HUES64 (cell line): ENCODE results near the gene CTNNB1.

Experiments
- H3K27ac ChIP-seq: 2 replicates; pipeline ENCODE4 v1.7.0; 2013; ENCODE audit warnings: low read depth, low read length, inconsistent platforms
- H3K27me3 ChIP-seq: 2 replicates; pipeline ENCODE4 v1.6.1; 2013; ENCODE audit warnings: mild to moderate bottlenecking, low read length; ENCODE audit not compliant: insufficient read depth
- H3K36me3 ChIP-seq: 2 replicates; pipeline ENCODE4 v1.6.1; 2013; ENCODE audit warnings: mild to moderate bottlenecking, low read length; ENCODE audit not compliant: insufficient read depth
- H3K4me1 ChIP-seq: 2 replicates; pipeline ENCODE4 v1.6.1; 2013; ENCODE audit warnings: mild to moderate bottlenecking, low read length, moderate library complexity; ENCODE audit not compliant: insufficient read depth
- H3K4me3 ChIP-seq: 2 replicates; pipeline ENCODE4 v1.5.1; 2013; ENCODE audit warnings: mild to moderate bottlenecking, low read length, moderate library complexity
- H3K9ac ChIP-seq: 2 replicates; pipeline ENCODE4 v1.6.1; 2013; ENCODE audit warnings: mild to moderate bottlenecking, low read depth, low read length
- H3K9me3 ChIP-seq: 2 replicates; pipeline ENCODE4 v1.6.1; 2013; ENCODE audit warnings: low read depth, low read length; ENCODE audit not compliant: insufficient read depth
- WGBS: fragments of 150-250, 120-280 bp; methylation state at CpG from one replicate; pipeline ENCODE4 v1.1.7; 2013; ENCODE audit warnings: missing lambda C conversion rate; 5-methylcytosine and 5-hydroxymethylcytosine counted together

The CTNNB1 gene

DNA sequence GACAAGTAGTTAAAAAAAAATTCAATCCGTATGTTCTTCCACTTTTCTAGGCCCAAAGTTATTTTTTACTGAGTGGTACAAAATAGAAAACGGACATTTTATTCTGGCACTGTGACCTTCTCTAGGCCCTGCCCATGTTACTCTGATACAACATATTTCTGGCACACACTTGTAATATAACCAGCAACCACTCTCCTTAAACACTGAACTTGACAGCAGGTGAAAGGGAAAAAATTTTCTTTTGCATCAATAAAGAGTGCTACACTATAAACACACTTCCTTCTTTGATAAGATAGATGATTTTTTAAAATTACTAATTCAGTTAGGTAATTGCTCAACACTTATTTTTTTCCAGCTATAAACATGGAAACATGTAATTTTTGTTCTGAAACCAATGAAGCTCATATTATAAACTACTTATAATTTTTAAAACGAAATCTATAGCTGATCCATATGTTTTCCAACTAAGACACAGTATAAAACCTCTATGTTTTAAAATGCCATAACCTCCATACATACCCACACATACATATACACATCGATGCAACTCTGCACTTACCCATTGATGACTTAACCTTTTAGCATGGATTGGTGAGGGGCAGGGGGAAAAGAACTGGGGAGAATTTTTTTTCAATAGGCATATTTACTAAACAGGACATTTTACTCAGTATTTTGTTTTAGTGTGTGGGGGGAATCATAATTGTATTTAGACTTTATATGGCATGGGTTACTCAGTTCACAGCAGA is 5.3 kb upstream of the CTNNB1 start:
- peaks cover 6% of the 10 kb centered on the region for H3K4me1 ChIP-seq
- H3K4me3 ChIP-seq: no peak overlapping the region
- H3K36me3 ChIP-seq: no peaks in the 10 kb centered on the region
- no peak overlapping the region for H3K27ac ChIP-seq
- H3K9me3 ChIP-seq: no peaks in the 10 kb centered on the region
- H3K27me3 ChIP-seq: peaks cover 3% of the 10 kb centered on the region; the same call in 1 of the 2 replicates
- no peak overlapping the region for H3K9ac ChIP-seq
- WGBS: 85% methylated on average over 4 of the region's 4 CpGs

DNA sequence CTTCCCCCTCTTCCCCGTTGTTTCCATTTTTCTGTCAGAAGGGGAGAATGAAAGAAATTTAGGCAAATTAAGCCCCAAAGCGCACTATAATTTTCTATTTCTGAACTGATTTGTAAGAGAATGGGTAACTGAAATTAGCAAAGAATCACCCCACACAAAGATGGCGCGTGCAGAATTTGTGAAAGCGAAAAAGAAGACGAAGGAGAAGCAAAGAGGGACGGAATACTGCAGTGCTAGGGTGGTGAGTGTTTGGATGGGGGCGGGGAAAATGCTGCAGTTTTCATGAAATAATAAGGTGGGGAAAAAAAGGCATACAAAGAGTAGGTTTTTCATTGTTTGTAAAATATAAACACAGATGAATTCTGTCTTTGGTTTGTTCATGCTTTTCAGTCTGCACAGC is 4.6 kb upstream of the CTNNB1 start:
- Histone ChIP-seq H3K27ac (no peak overlapping the region), H3K4me3 (no peak overlapping the region), H3K36me3 (no peaks in the 10 kb centered on the region), H3K9me3 (no peaks in the 10 kb centered on the region), H3K9ac (no peak overlapping the region), H3K27me3 (peaks cover 3% of the 10 kb centered on the region; the same call in 1 of the 2 replicates), H3K4me1 (peaks cover 6% of the 10 kb centered on the region)
- 91% methylated on average over 7 of the region's 8 CpGs for WGBS

DNA sequence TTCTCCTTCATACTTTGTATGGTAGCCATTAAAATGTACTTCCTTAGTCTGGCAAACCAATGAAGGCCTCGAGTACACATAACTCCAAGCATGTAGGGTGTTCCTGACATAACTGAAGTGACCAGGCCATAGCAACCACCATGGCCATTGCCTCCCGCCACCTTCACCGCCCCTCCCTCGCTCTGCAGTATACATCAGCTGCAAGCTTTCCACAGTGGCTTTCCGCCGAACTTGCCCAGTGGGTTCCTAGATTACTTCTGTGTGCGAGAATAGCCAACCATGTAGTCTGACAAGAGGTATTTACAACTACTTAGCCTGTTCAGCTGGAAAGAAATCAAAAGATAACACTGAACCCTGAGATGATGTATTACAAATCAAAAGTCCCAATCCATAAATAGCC is 3.4 kb upstream of the CTNNB1 start:
- 97% methylated on average over 7 of the region's 7 CpGs for WGBS
- no peaks in the 10 kb centered on the region for H3K9me3 ChIP-seq
- H3K4me3 ChIP-seq: no peak overlapping the region
- no peak overlapping the region for H3K9ac ChIP-seq
- peaks cover 6% of the 10 kb centered on the region for H3K4me1 ChIP-seq
- H3K36me3 ChIP-seq: no peaks in the 10 kb centered on the region
- H3K27me3 ChIP-seq: peaks cover 3% of the 10 kb centered on the region; the same call in 1 of the 2 replicates
- no peak overlapping the region for H3K27ac ChIP-seq

DNA sequence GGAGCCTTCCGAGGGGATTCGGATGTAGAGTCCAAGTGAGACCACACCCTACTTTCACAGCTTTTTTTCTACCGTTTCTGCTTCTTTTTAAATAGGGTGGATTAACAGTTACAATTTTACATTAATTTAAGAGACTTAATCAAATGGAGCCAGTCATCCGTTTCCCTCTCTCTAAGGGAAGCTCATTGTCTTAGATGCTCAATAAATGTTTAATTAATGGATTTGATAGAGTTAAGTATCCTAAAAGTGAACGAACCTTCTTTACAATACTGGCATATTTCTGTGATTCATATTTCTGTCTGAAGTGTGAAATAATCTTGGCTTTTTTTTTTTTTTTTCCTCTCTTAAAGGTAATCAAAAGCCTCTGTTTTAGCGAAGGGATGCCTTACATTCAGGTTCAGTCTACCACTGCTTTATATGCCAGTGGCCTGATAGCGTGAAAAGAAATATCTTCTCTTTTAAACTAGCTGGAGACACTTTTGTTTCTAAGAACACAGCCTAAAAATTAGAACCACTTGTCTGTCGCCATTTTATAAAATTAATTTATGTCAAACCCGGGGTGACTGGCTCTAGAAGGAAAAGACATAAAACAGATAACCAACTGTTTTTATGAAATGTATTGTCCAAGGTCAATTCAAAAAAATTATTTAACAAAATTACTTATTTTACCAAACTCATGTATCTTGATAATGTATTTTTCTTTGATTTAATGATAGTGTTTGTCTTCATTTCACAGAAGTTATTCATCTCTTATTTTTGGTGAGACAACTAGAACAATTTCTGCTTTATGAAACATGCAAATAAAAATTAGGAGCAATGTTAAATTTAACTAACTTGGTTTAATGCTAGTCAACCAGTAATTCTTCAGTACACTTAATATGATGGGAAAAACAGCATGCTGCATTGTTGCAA is 2.5 kb upstream of the CTNNB1 start:
- 98% methylated on average over 7 of the region's 9 CpGs for WGBS
- Histone ChIP-seq H3K9ac (no peak overlapping the region), H3K4me1 (peaks cover 13% of the 10 kb centered on the region), H3K36me3 (no peaks in the 10 kb centered on the region), H3K27ac (no peak overlapping the region), H3K27me3 (peaks cover 3% of the 10 kb centered on the region; the same call in 1 of the 2 replicates), H3K4me3 (no peak overlapping the region), H3K9me3 (no peaks in the 10 kb centered on the region)

DNA sequence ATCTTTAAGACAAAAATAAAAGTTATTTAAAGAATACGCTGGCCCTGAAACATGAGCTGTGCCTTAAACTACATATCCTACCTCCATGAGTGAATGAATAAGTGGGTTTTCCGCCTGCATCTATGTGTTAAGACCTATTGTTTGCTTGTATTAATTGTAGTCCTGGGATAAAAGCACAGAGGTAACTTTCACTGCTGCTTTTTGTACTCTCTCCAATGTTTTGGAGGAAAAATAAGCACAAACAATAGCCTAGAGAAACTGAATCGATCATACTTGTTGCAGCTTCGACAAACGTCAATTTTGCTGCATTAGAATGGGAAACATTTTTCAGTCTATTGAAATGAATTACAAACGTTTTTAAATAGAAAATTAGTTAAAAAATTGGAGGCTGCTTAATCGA is 1.3 kb upstream of the CTNNB1 start:
- 73% methylated on average over 5 of the region's 7 CpGs for WGBS
- H3K9me3 ChIP-seq: no peaks in the 10 kb centered on the region
- H3K27ac ChIP-seq: no peak overlapping the region
- H3K27me3 ChIP-seq: peaks cover 3% of the 10 kb centered on the region; the same call in 1 of the 2 replicates
- no peaks in the 10 kb centered on the region for H3K36me3 ChIP-seq
- peak overlapping the region; percentile 99; the same call in 1 of the 2 replicates for H3K9ac ChIP-seq
- peaks cover 24% of the 10 kb centered on the region for H3K4me1 ChIP-seq
- peak overlapping the region; percentile 82 for H3K4me3 ChIP-seq

DNA sequence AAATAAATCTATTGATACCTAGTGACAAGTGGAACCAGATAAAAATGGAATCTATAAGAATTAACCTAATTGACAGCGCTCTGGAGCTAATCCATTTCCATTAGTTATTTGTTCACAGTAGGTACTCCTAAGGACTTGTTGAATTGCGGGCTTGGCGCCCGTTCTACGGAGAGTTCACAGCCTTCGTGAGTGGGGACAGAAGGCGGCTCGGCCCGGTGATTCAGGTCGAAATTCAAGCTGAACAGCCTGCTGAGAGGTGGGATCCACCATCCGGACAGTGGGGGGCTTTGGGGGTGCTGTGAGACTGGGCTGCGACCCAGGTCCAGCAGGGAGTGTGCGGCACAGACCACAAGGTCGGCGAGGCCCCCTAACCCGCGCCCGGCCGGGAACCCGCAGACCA is 779 bp upstream of the CTNNB1 start:
- Histone ChIP-seq H3K4me3 (peak overlapping the region; percentile 82), H3K27ac (peak overlapping the region; percentile 99), H3K9me3 (no peaks in the 10 kb centered on the region), H3K36me3 (no peaks in the 10 kb centered on the region), H3K27me3 (peaks cover 3% of the 10 kb centered on the region; the same call in 1 of the 2 replicates), H3K9ac (peak overlapping the region; percentile 99), H3K4me1 (peaks cover 28% of the 10 kb centered on the region)
- 2% methylated on average over 20 of the region's 20 CpGs for WGBS

DNA sequence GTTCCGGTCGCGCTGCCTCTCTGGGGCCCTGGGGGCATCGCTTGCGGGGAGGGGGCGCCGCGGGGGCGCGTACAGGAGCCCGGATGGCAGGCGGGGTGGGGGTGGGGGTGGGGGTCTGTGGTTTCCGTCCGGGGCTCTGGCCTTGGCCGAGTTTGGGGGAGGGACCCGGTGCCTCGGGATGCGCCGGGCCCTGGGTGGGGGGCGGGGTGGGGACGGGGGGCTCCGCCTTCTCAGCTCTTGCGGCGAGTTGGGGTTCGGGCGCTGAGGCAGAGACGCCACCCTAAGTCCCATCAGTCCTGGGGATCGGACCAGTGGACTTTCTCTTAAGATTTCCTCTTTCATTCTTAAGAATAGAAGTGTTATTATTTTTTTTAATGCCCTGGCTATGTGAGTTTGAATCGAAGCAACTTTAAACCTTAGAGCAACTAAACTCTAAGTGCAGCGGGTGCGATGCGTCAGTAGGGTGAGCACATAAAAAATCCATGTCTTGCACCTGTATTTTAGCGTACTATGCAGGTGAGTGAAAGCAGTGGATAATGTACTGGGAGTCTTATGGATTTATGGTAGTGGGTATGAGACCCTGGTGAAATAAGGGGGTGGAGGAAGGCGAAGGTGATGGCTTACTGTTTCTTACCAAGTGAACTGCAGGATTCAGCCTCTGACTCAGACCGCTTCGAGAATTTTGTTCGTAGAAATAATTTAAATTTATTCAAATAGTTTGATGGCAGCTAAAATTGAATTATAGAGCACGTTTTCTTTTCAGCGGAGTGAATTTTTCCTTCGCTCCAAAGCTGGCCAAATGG is 762 bp downstream of the CTNNB1 start:
- peak overlapping the region; percentile 82 for H3K4me3 ChIP-seq
- peak overlapping the region; percentile 99 for H3K27ac ChIP-seq
- under 1% methylated on average over 22 of the region's 40 CpGs for WGBS
- no peaks in the 10 kb centered on the region for H3K36me3 ChIP-seq
- H3K9me3 ChIP-seq: no peaks in the 10 kb centered on the region
- peaks cover 44% of the 10 kb centered on the region for H3K4me1 ChIP-seq
- peak overlapping the region; percentile 99 for H3K9ac ChIP-seq
- H3K27me3 ChIP-seq: peaks cover 3% of the 10 kb centered on the region; the same call in 1 of the 2 replicates

DNA sequence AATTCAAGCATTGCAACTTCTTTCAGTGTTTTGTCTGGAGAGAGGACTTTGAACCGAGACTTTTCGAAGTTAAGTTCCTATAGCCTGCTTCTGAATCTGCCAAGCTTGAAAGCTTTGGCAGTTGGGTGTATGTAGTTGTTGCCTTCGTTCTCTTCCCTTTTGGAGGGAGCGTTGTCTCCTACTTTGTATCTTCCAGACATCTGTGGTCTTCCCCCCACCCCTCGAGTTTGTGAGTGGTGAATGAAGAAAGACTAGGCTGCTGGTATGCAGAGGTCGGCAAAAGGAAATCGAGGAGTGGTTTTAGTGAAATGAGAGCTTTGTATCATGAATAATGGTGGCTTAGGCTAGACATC is 1.3 kb downstream of the CTNNB1 start:
- no peak overlapping the region for H3K27ac ChIP-seq
- peak overlapping the region; percentile 82 for H3K4me3 ChIP-seq
- H3K4me1 ChIP-seq: peaks cover 48% of the 10 kb centered on the region
- peak overlapping the region; percentile 67 for H3K9ac ChIP-seq
- H3K36me3 ChIP-seq: no peaks in the 10 kb centered on the region
- peaks cover 3% of the 10 kb centered on the region; the same call in 1 of the 2 replicates for H3K27me3 ChIP-seq
- no peaks in the 10 kb centered on the region for H3K9me3 ChIP-seq
- 2% methylated on average over 6 of the region's 7 CpGs for WGBS

DNA sequence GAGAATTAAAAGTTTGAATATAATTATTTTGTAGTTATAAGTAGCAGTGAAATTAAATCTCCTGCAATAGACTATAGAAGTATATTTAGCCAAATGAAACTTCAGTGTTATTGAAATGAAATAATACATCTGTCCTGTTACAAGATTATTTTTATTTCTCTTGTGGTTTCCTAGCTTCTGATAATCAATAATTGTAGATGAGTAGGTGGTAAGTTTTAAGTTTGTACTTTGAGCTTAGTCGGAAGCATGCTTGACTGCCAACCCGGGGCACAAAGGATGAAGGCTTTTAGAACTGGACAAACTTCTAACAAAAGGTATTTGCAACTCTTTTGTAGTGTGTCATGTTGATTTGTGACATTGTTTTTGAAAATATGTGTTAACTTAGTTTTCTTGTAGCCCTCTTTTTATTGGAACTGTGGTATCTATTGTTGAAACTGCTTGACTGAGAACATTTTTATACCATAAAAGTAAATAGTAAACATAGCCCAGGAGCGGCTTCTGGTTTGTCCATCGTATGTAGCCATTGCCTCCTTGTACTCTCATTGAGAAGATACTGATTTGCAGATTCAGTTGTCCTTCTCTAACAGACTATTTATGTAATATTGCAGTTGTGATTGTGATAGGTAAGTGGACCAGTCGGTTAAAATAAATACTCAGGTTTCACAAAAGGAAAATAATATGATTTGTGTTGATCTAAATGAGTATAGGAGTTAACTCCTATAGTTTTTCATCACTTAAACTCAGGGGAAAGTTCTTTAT is 2.9 kb downstream of the CTNNB1 start:
- Histone ChIP-seq H3K36me3 (no peaks in the 10 kb centered on the region), H3K27ac (peak overlapping the region; percentile 22; the same call in 1 of the 2 replicates), H3K27me3 (peaks cover 3% of the 10 kb centered on the region; the same call in 1 of the 2 replicates), H3K9ac (peak overlapping the region; percentile 67), H3K4me3 (peak overlapping the region; percentile 82), H3K9me3 (no peaks in the 10 kb centered on the region), H3K4me1 (peaks cover 64% of the 10 kb centered on the region)
- 6% methylated on average over 4 of the region's 5 CpGs for WGBS

DNA sequence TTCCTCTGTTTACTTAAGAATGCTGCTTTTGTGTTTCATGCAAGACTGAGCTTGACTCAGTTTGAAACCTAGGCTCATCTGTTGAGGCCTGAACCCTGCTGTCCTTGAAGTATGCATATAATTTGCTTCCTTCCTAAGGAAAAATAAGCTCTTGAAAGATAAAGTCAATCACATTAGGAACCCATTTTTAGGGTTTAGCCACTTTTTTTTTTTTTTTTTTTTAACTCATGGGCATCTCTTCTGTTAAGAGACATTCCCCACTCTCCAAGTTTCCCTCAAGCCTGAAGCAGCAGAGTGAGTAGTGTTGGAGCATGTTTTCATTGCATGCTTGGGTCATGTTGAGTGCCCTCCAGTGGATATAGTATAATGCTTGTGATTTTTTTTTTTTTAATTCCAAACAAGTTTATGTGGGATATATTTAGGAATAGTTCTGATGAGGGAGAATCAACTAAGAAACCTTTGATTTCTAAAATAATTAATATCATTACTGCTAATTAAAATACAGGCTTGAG is 3.6 kb downstream of the CTNNB1 start:
- peak overlapping the region; percentile 82 for H3K4me3 ChIP-seq
- peak overlapping the region; percentile 22; the same call in 1 of the 2 replicates for H3K27ac ChIP-seq
- no peaks in the 10 kb centered on the region for H3K9me3 ChIP-seq
- H3K36me3 ChIP-seq: no peaks in the 10 kb centered on the region
- no peak overlapping the region for H3K9ac ChIP-seq
- H3K4me1 ChIP-seq: peaks cover 69% of the 10 kb centered on the region
- peaks cover 2% of the 10 kb centered on the region; the same call in 1 of the 2 replicates for H3K27me3 ChIP-seq
